ENCODE results near the gene ANO1.

GRCh38 chr11:70193411-70194292, 115.5 kb downstream of the ANO1 start:
- TF ChIP-seq CTCF (optimal IDR thresholded peaks at IDR 0.05 in 1 of 3, IDR thresholded peaks at IDR 0.05 in 1 of 3, conservative IDR thresholded peaks at IDR 0.05 in 1 of 3; ENCODE audit: extremely low read depth in 1 of 3, insufficient read depth in 2 of 3, low read length in 3 of 3) = no peak
- TF ChIP-seq EZH2 (IDR thresholded peaks at IDR 0.05; ENCODE audit: low read length) = no peak

Measured in keratinocyte (primary cell).